Head of caudate nucleus (tissue), 42 donors: ENCODE results near the gene CLCA2.

ENCODE experiments used
- DNase-seq, 42 donors: peaks; one replicate each; pipeline versions ENCODE4 v3.0.0 to v3.0.0-alpha.2; 2020 to 2021; ENCODE audit warnings: mixed read lengths in 7 of 42
- intact Hi-C: fragments of 100-400 bp; cut with DNase I; formaldehyde crosslinking; loops from one replicate; pipeline ENCODE4 v1.15.0; 2022

CLCA2 gene

DNA sequence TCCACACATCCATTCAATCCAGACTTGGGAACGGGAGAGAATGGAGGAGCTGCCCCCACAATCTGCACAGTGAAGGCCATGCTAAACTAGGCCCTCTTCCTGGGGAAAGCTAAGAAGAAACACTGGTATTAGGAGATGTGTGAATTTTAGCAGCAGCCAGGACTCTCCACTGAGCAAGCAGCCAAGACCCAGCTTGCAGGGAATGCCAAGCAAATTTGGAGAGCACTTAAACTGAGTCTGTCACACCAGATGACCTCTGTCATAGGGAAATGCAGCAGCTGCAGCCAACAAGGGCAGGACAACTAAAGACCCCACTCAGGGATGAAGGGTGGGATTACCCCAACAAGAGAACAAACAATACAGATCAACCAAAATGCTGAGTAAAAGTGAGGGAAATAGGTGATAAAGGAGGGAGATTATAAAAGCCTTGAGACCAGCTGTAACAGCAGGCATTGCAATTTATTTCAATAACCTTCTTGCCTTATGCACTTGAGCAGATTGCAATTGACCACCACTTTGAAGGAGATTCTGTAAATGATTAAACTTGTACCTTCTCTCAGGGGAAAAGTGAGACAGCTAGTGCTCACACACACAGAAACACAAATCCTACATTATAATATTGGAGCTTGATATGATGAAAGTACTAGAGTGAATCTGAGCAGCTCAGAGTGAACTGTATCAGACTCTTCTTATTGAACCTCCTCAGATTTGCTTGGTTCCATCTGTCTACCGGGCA lies 42.3 kb downstream of the CLCA2 start:
- intact Hi-C loops: no loop called here
- no peak for DNase-seq

DNA sequence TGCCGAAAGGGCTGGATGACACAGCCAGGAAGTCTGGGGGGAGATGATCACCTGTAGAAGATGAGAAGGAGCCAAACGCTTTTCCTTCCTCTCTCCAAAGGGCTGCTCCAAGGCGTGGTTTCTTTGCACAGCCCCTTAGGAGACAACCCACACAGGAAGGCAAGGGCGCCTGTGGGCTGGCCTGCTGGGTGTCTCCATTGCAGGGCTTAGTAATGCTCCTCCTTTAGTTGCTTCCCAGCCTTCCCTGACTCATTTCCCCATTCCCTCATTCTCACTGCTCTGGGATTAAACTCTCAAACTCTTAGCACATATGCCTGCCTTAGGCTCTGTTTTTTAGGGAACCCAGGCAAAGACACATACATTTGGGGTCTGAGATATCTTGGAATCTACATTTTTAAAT lies 43.0 kb downstream of the CLCA2 start:
- intact Hi-C loops: no loop called here
- DNase-seq: no peak

DNA sequence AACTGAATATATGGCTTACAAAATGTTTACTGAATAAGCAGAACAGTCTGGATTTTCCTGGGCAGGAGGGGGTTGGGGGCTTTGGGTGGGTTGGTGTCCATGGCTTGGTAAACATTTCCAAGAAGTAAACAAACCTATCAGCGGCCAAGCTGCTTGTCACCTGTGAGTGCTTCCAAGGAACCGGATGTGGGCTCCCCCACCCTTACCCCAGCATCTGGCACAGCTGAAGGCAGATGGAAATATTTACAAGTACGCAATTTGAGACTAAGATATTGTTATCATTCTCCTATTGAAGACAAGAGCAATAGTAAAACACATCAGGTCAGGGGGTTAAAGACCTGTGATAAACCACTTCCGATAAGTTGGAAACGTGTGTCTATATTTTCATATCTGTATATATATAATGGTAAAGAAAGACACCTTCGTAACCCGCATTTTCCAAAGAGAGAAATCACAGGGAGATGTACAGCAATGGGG lies 44.6 kb downstream of the CLCA2 start, which contains the start of gene CLCA1:
Gene CLCA1, plus strand, starts transcription at position 427 of the 477 bp plus-strand sequence. Its CDS starts 45 bp downstream, at position 472.
- no peak for DNase-seq
- intact Hi-C loops: no loop called here

DNA sequence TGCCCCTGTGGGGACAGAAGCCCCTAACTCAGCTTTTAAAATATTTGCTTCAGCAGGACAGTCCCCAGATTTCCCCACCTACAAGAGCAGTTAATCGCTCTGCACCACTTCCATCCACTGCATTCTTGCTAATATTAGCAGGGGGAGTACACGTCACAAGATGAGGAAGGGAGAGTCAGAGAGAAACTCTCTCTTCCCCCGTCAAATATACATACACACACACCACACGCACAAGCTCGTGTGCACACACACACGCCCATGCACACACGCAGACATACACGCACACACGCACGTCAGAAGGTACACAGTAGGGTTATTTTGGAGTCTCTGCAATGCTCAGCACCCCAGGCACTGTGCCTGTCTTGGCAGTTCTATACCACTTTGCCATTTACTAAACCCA lies 46.9 kb downstream of the CLCA2 start:
- no peak for DNase-seq
- intact Hi-C loops: no loop called here

DNA sequence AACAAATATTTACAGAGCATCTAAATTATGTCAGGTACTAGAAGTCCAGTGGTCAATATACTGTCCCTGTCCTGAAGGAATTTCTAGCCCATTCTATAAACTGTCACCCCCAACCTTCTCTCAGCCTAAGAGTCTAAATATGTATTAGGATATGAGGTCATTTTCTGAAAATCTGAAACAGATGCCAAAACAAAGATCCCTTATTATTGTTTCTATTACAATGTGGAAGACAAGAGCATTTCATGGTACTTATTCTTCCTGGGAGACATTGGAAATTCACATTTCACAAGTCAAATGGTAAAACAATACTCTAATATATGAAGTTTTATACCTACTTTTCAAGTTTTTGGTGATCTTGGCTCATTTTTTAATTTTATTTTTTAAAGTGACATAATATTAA lies 47.3 kb downstream of the CLCA2 start:
- intact Hi-C loops: no loop called here
- no peak for DNase-seq

DNA sequence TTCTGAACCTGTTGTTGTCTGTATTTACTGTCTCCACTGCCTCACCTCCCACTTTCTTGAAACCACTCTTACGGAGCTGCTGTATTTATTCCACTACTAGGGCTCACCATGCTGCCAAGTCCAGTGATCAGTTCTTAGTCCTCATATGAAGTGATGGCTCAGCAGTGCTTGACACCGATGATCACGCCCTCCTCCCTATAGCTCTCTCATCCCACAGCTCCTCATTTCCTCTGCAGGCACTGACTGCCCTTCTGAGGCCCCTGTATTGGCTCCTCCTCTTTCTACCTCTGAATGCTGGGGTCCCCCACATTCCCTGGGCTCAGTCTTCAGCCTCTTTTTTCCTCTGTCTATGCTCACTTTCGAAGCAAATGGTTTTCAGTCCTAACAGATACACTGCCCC lies 48.2 kb downstream of the CLCA2 start:
- intact Hi-C loops: no loop called here
- no peak for DNase-seq

DNA sequence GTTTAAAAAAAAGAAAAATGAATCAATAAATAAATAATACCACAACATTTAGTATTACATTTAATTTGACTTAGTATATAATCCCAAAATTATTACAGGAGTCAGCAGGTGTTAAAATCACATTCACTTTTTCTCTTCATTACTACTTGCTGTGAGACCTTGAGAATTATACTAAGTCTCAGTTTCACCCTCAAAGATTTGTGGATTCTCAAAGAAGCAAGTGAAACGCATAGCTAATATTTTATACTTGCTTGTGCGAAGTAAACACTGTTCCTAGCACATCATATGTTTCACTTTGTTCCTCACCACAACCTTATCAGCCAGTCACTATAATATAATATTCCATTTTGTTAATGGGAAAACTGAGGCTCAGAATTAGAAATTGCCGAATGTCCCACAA lies 48.8 kb downstream of the CLCA2 start:
- DNase-seq: no peak
- intact Hi-C loops: no loop called here

DNA sequence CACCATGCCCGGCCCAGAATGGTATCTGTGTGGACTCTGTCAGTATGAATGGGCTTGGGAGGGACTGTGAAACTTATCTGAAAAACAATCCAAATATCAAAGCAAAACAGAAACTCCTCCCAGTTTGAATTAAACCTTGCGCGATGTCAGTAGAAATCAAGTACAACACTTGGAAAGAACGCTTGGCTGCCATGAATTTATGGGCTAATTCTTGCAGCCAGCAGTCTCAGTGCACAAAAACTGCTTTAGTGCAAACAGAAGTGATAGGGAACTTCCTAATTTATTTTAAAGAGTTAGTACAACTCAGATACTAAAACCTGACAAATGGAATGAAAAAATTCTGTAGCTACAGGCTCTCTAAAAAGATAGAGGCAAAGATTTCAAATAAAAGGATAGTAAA lies 53.3 kb downstream of the CLCA2 start:
- no peak for DNase-seq
- intact Hi-C loops: no loop called here

DNA sequence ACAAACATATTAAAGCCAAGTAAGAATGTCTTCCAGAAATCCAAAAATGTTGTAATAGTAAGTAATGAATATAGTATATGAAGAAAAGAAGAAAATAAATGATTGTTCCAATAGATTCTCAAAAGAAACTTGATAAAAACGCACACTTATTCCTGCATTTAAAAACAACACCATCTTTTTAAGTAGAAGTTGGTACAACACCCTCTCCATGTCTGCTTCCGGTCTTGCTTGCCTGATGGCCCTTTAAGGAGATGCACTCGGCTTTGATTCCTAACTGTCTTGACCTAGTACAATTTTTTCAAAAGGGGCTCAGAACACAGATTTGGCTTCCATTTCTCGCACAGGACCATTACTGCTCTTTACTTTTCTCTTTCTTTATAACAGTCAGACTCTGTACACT lies 53.7 kb downstream of the CLCA2 start:
- intact Hi-C loops: no loop called here
- no peak for DNase-seq

DNA sequence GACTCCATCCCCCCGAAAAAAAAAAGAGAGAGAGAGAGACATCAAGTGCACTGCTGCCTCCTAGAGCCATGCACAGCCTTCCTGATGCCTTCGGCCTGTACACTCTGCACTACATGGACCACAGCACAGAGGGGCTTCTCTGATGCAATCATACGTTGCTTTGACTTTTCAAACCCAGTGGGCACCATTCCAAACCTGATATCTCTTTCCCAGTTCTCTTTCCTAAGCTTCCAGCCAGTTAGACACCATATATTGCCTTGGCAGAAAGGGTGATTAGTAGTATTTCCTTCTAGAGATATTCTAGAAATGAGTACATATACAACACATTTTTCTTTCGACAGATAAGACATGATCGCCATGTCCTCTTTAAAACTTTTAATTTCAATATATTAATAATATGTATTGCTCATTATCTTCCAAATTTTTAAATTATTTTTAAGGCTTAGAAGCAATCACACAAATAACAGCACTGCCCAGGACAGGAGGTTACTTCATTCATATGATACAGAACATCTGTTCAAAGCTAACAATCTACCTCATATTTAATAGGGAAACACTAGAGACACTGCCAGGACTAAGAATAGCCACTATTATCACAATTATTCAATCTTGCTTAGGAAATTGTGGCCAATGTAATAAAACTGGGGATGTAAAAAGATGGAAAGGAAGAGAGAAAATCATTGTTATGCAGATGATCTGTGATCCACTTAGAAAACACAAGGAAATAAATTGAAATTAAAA lies 54.6 kb downstream of the CLCA2 start:
- DNase-seq: no peak
- intact Hi-C loops: no loop called here

DNA sequence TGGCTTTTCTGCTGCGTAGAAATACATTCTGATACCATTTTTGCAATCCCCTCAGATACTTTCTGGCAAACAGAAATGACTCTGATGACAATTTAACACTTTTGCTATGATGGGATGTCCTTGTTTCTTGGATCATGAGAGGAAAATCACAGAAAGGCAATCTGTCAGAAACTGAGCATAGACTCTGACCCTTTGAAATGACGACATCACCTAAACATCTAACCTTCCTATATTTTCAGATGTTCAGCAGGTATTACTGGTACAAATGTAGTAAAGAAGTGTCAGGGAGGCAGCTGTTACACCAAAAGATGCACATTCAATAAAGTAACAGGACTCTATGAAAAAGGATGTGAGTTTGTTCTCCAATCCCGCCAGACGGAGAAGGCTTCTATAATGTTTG lies 58.0 kb downstream of the CLCA2 start:
- intact Hi-C loops: no loop called here
- DNase-seq: no peak

DNA sequence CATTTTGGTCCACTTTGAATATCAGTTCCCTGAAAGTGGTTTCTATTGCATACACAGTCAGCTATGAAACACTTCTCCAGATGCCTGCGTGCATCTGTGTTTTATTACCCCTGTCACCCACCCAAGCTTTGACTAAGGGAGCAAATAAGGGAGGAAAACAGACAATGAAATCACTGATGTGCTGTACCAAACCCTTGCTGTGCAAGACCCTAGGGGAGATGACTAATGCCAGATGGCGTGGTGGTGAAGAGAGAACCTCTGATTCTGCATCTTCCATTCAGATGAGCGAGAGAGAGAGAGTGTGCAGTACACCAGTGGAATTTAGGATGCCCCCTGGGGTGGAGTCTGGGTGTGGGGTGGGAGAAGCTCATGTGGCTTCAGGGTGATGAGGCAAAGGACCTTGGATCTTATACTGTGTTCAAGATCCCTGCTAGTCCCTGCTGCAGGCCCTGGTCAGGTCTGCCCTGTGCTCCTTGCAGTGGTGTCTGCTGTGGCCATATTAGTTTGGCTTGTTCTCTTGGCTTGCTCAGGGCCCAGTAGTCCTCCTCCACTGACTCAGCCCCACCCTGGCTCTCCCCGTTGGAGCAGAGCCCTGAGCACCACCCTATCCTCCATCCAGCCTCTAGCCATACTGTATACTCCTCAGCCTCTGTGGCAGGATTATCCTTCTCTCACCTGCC lies 63.3 kb downstream of the CLCA2 start:
- intact Hi-C loops: no loop called here
- DNase-seq: no peak

DNA sequence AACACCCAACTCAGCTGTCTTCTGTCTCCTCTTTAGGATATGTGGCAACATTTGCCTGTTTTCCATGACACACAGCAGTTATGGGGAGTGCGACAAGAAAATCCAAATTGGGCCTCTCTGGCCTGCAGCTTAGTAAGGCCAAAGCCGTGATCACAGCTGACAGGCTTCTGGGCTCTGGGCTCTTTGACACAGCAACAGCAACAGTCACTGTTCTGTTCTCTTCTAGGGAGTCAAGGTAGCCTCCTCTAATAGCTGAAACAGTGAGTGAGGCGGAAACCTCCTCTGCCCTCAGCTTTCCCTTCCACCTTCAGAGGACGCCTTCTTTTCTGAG lies 63.8 kb downstream of the CLCA2 start:
- DNase-seq: no peak
- intact Hi-C loops: no loop called here

DNA sequence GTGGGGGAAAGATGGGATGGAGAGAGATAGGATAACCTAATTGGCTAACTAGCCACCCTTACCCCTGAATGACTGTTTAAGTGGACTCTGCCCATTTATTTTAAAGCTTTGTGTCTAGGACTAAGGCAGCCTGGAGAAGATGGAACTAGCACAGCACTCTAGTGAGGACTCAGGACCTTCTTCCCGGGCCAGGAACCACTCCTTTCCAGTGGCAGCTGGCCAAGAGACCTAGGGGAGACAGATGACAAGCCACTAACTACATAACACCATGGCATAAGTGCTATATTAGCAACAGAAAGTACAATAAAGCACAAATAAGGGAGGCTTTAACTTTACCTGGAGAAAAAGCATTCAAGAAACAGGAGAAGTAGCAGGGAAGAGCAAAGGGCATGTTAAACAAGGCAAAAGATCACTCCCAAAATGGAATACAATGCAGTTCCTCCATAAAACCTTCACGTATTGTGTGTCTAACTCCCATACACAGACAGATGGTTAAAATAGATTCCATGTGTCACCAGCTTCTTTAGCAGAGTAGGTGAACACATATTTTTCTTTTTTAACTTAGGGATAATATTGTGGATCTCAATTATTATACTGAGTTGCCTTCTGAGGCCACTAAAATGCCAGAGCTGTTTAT lies 65.4 kb downstream of the CLCA2 start:
- intact Hi-C loops: no loop called here
- DNase-seq: no peak

DNA sequence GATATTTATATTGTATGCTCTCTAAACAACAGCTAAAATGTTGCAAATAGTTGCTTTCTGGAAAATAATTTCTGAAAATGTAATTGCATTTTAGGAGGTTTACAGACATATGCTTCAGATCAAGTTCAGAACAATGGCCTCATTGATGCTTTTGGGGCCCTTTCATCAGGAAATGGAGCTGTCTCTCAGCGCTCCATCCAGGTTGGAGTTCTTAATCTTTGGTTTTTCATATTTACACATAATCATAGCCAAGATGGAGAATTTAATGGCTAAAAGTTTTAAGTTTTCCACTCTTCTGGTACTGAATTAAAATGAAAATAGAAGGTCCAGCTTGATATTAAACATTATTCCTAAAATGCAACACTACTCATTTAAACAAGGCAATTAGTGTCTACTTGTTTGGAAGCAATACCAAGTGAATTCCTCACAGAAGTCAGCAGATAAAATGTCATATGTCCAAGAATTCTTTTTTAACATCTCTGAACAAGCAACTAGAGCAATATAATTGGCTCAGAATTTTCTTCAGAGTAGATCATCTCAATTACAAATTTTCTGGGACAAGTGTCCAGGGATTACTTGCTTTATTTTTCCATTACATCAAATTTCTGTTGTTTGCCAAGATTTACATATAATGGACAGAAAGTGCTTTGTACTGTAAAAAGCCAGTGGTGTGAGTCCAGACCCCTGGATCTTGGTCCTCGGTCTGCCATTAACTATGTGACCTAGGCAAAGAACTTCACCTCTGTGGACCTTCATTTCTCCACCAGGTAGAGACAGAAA lies 67.4 kb downstream of the CLCA2 start:
- intact Hi-C loops: no loop called here
- no peak for DNase-seq

DNA sequence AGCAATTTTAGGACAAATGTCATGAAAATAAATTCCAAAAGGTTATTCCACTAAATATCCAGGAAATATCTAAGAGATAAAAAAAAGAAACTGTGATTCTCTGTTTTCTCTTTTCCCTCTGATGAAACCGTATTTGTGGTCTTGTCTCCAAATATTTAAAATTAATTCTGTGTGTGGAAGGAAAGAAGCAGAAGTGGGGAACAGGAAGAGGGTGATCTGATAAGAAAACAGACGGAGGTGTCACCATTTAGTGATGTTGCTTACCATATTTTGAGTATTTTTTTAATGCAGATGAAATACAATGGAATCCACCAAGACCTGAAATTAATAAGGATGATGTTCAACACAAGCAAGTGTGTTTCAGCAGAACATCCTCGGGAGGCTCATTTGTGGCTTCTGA lies 74.3 kb downstream of the CLCA2 start:
- no peak for DNase-seq
- intact Hi-C loops: no loop called here

DNA sequence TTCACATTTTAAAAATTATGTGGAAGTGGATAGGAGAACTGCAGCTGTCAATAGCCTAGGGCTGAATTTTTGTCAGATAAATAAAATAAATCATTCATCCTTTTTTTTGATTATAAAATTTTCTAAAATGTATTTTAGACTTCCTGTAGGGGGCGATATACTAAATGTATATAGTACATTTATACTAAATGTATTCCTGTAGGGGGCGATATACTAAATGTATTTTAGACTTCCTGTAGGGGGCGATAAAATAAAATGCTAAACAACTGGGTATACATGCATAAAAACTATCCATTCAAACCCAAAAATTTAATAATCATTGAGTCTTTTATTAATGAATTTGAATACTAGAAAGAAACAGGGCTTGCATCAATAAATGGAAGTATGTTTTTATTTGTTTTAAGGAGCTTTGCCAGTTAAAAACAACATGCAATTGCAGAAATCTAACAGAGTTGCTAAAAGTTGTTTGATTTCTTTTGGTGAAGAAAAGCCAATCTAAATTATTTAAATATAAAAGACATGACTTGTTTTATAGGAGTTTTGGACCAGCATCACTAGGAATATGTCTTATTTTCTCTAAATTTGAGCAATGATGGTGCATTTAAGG lies 76.1 kb downstream of the CLCA2 start:
- no peak for DNase-seq
- intact Hi-C loops: loop anchor here (10.0 kb wide), 1 partner anchor 115 kb away; no protein-coding TSS in a partner anchor

DNA sequence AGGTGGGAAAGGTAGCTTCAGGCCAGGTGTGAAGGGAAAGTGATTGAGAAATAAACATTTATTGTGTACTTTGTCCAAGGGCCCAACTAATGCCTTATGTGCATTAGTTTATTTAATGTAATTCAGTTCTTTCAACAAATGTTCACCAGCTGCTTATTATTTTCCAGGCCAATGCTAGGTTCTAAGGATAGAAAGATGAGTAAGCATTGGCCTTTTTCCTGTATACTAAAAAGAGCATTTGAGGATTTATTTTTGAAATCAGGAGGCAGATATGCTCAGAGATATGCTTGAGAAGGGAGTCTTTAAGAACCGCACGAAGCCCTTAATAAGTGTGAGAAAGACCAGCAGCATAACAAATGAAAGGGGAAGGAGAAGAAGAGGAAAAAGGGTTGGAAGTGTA lies 76.7 kb downstream of the CLCA2 start:
- no peak for DNase-seq
- intact Hi-C loops: loop anchor here (10.0 kb wide), 1 partner anchor 116 kb away; no protein-coding TSS in a partner anchor
